Measurements from ENCODE around the gene ZMIZ1. TPM values are rescaled to one million over a fixed set of nuclear protein-coding genes. Genes with fewer than 3 reads are reported as not detected.
A peak's percentile ranks its signal among the peaks of the same experiment; 100 is the strongest.

The ZMIZ1 gene
- total and polyA plus RNA-seq, 2 experiments from 2014 or later, result 9.2 to 30.9 TPM

DNA sequence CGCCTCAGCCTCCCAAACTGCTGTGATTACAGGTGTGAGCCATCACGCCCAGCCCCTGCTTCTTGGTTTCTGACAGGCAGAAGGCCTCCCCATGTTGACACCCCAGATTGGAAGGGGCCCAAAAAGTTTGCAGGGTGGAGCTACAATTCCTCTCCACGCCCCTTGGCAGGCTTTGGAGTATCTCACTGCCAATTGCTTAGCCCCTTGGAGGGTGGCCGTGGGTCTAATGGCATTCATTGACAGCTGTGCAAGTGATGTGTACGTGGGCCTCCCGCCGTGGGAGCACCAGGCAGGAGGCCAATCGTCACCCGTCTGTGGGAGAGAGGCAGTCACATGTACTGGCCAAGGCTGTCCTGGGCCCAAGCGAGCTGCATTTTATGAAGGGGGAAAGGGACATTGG lies 204.8 kb downstream of the ZMIZ1 start (continued):
- TF ChIP-seq ZNF114 (CRISPR knock-in tag; IDR thresholded peaks at IDR 0.05), result no peak
- TF ChIP-seq EZH2phosphoT487 (IDR thresholded peaks at IDR 0.05; ENCODE audit: unreplicated experiment), result no peak
- no peak for TF ChIP-seq NANOG (IDR thresholded peaks at IDR 0.05; ENCODE audit: borderline replicate concordance)
- TF ChIP-seq POLR2AphosphoS5 (IDR thresholded peaks at IDR 0.05; ENCODE audit: low read depth), result no peak
- TF ChIP-seq EZH2 (IDR thresholded peaks at IDR 0.05; ENCODE audit: low read depth, unreplicated experiment), result no peak
- no peak for TF ChIP-seq JUNB (IDR thresholded peaks at IDR 0.05; ENCODE audit: unreplicated experiment)
- no peak for TF ChIP-seq CREB1 (CRISPR knock-in tag; IDR thresholded peaks at IDR 0.05; ENCODE audit: low read depth)
- TF ChIP-seq, protein P1, sequence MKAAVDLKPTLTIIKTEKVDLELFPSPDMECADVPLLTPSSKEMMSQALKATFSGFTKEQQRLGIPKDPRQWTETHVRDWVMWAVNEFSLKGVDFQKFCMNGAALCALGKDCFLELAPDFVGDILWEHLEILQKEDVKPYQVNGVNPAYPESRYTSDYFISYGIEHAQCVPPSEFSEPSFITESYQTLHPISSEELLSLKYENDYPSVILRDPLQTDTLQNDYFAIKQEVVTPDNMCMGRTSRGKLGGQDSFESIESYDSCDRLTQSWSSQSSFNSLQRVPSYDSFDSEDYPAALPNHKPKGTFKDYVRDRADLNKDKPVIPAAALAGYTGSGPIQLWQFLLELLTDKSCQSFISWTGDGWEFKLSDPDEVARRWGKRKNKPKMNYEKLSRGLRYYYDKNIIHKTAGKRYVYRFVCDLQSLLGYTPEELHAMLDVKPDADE (IDR thresholded peaks at IDR 0.05), result no peak

DNA sequence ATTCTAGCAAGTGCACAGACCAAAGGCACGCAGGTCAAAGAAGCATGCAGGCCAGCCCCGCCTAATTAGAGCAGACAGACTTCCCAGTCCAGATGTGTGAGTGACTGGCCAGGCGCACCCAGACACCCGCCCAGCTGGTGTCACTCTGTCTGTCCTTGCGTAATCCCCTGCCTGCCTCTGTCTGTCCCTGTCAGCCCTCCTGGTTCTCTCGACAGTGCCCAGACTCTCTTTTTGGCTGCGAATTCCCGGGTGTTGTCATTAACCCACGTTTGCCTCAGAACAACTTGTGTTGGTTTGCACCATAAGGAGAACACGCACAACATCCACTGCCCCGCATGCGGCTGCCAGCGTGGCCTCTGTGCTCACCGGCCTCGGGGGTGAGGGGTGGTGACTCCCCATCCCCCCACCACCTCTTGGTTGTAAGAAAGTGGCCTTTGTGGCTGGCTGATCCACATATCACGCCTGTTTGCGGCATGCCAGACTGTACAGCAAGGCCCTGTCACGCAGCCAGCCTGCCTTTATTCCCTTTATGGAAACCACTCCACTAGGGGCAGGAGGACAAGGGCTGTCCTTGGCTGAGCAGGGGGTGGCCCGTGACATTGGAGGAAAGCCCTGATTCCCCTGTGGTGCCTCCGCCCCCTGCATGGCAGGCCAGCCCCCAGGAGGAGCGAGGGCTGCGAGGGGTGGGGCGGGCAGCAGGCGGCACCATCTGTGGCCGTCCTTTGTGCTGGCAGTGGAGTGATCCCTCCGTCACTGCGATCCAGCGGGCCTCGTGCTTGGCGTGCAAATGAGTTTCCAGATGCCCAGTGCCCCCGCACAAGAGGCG lies 205.7 kb downstream of the ZMIZ1 start:
- no peak overlapping the region for H3K27ac ChIP-seq (ENCODE audit: low read depth)
- H3K36me3 Mint-ChIP-seq (ENCODE audit: low read depth), result peaks cover 23% of the 10 kb centered on the region
- ATAC-seq, result peak; percentile 30
- TF ChIP-seq, protein P2, sequence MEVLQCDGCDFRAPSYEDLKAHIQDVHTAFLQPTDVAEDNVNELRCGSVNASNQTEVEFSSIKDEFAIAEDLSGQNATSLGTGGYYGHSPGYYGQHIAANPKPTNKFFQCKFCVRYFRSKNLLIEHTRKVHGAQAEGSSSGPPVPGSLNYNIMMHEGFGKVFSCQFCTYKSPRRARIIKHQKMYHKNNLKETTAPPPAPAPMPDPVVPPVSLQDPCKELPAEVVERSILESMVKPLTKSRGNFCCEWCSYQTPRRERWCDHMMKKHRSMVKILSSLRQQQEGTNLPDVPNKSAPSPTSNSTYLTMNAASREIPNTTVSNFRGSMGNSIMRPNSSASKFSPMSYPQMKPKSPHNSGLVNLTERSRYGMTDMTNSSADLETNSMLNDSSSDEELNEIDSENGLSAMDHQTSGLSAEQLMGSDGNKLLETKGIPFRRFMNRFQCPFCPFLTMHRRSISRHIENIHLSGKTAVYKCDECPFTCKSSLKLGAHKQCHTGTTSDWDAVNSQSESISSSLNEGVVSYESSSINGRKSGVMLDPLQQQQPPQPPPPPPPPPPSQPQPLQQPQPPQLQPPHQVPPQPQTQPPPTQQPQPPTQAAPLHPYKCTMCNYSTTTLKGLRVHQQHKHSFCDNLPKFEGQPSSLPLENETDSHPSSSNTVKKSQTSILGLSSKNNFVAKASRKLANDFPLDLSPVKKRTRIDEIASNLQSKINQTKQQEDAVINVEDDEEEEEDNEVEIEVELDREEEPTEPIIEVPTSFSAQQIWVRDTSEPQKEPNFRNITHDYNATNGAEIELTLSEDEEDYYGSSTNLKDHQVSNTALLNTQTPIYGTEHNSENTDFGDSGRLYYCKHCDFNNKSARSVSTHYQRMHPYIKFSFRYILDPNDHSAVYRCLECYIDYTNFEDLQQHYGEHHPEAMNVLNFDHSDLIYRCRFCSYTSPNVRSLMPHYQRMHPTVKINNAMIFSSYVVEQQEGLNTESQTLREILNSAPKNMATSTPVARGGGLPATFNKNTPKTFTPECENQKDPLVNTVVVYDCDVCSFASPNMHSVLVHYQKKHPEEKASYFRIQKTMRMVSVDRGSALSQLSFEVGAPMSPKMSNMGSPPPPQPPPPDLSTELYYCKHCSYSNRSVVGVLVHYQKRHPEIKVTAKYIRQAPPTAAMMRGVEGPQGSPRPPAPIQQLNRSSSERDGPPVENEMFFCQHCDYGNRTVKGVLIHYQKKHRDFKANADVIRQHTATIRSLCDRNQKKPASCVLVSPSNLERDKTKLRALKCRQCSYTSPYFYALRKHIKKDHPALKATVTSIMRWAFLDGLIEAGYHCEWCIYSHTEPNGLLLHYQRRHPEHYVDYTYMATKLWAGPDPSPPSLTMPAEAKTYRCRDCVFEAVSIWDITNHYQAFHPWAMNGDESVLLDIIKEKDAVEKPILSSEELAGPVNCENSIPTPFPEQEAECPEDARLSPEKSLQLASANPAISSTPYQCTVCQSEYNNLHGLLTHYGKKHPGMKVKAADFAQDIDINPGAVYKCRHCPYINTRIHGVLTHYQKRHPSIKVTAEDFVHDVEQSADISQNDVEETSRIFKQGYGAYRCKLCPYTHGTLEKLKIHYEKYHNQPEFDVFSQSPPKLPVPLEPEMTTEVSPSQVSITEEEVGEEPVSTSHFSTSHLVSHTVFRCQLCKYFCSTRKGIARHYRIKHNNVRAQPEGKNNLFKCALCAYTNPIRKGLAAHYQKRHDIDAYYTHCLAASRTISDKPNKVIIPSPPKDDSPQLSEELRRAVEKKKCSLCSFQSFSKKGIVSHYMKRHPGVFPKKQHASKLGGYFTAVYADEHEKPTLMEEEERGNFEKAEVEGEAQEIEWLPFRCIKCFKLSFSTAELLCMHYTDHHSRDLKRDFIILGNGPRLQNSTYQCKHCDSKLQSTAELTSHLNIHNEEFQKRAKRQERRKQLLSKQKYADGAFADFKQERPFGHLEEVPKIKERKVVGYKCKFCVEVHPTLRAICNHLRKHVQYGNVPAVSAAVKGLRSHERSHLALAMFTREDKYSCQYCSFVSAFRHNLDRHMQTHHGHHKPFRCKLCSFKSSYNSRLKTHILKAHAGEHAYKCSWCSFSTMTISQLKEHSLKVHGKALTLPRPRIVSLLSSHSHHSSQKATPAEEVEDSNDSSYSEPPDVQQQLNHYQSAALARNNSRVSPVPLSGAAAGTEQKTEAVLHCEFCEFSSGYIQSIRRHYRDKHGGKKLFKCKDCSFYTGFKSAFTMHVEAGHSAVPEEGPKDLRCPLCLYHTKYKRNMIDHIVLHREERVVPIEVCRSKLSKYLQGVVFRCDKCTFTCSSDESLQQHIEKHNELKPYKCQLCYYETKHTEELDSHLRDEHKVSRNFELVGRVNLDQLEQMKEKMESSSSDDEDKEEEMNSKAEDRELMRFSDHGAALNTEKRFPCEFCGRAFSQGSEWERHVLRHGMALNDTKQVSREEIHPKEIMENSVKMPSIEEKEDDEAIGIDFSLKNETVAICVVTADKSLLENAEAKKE (CRISPR knock-in tag; IDR thresholded peaks at IDR 0.05), result no peak
- TF ChIP-seq ZNF114 (CRISPR knock-in tag; IDR thresholded peaks at IDR 0.05), result no peak
- no peak for TF ChIP-seq CREB1 (CRISPR knock-in tag; IDR thresholded peaks at IDR 0.05; ENCODE audit: low read depth)
- TF ChIP-seq, protein P3, sequence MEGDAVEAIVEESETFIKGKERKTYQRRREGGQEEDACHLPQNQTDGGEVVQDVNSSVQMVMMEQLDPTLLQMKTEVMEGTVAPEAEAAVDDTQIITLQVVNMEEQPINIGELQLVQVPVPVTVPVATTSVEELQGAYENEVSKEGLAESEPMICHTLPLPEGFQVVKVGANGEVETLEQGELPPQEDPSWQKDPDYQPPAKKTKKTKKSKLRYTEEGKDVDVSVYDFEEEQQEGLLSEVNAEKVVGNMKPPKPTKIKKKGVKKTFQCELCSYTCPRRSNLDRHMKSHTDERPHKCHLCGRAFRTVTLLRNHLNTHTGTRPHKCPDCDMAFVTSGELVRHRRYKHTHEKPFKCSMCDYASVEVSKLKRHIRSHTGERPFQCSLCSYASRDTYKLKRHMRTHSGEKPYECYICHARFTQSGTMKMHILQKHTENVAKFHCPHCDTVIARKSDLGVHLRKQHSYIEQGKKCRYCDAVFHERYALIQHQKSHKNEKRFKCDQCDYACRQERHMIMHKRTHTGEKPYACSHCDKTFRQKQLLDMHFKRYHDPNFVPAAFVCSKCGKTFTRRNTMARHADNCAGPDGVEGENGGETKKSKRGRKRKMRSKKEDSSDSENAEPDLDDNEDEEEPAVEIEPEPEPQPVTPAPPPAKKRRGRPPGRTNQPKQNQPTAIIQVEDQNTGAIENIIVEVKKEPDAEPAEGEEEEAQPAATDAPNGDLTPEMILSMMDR (conservative IDR thresholded peaks at IDR 0.05; ENCODE audit: low read depth in 2 of 2), result no peak
- no peak for TF ChIP-seq EZH2 (IDR thresholded peaks at IDR 0.05; ENCODE audit: low read depth, unreplicated experiment)
- no peak for TF ChIP-seq NANOG (IDR thresholded peaks at IDR 0.05; ENCODE audit: borderline replicate concordance)
- TF ChIP-seq, protein P4, sequence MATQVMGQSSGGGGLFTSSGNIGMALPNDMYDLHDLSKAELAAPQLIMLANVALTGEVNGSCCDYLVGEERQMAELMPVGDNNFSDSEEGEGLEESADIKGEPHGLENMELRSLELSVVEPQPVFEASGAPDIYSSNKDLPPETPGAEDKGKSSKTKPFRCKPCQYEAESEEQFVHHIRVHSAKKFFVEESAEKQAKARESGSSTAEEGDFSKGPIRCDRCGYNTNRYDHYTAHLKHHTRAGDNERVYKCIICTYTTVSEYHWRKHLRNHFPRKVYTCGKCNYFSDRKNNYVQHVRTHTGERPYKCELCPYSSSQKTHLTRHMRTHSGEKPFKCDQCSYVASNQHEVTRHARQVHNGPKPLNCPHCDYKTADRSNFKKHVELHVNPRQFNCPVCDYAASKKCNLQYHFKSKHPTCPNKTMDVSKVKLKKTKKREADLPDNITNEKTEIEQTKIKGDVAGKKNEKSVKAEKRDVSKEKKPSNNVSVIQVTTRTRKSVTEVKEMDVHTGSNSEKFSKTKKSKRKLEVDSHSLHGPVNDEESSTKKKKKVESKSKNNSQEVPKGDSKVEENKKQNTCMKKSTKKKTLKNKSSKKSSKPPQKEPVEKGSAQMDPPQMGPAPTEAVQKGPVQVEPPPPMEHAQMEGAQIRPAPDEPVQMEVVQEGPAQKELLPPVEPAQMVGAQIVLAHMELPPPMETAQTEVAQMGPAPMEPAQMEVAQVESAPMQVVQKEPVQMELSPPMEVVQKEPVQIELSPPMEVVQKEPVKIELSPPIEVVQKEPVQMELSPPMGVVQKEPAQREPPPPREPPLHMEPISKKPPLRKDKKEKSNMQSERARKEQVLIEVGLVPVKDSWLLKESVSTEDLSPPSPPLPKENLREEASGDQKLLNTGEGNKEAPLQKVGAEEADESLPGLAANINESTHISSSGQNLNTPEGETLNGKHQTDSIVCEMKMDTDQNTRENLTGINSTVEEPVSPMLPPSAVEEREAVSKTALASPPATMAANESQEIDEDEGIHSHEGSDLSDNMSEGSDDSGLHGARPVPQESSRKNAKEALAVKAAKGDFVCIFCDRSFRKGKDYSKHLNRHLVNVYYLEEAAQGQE (IDR thresholded peaks at IDR 0.05; ENCODE audit: unreplicated experiment), result no peak

More for the DNA sequence above, 205.7 kb downstream of the ZMIZ1 start:
- Mint-ChIP-seq H3K4me3 (no peak overlapping the region), H3K4me1 (peaks cover 5% of the 10 kb centered on the region), H3K9me3 (0 out of 3 replicates have a peak, but pooled peaks cover 4% of the 10 kb centered on the region), H3K27ac (no peak overlapping the region), H3K27me3 (ENCODE audit: insufficient read depth, low read depth, poor library complexity) (peaks cover 21% of the 10 kb centered on the region)
- Histone ChIP-seq H3K4me2 (no peak overlapping the region), H3K79me2 (replicated peaks; ENCODE audit: insufficient read depth) (no peaks in the 10 kb centered on the region), H3K4me3 (no peak overlapping the region), H4K20me1 (replicated peaks; ENCODE audit: insufficient read depth) (no peaks in the 10 kb centered on the region), H2AFZ (no peak overlapping the region), H3K9me2 (ENCODE audit: insufficient read depth) (no peaks in the 10 kb centered on the region), H3K4me1 (ENCODE audit: insufficient read depth) (no peaks in the 10 kb centered on the region), H3K27me3 (ENCODE audit: insufficient read depth) (no peaks in the 10 kb centered on the region), H3F3A (replicated peaks; ENCODE audit: low read depth) (no peaks in the 10 kb centered on the region), H3K36me3 (ENCODE audit: insufficient read depth) (no peaks in the 10 kb centered on the region)
- DNase-seq (ENCODE audit: low spot score), result no peak

Measured in GM23338 (cell line).